ENCODE measurements around the gene UTS2. TPM values are rescaled to one million over a fixed set of nuclear protein-coding genes. Genes with fewer than 3 reads are reported as not detected.

Gene UTS2
- total RNA-seq, 1 experiment from 2014 or later: 0.05 TPM

- no peak for DNase-seq (ENCODE audit: low read depth)
Observed at GRCh38 chr1:7813677-7814373, 39.0 kb downstream of the UTS2 start.

GRCh38 chr1:7811476-7811875 lies 41.4 kb downstream of the UTS2 start:
- DNase-seq (ENCODE audit: low read depth): no peak

- peak; percentile 91 for DNase-seq (ENCODE audit: low read depth)
Observed at GRCh38 chr1:7810395-7810794, 42.5 kb downstream of the UTS2 start.

- DNase-seq (ENCODE audit: low read depth): no peak
Observed at GRCh38 chr1:7809742-7810141, 43.1 kb downstream of the UTS2 start.

GRCh38 chr1:7808253-7808844 lies 44.5 kb downstream of the UTS2 start:
- peak; percentile 44 for DNase-seq (ENCODE audit: low read depth)

- DNase-seq (ENCODE audit: low read depth): no peak
Observed at GRCh38 chr1:7805460-7805859, 47.4 kb downstream of the UTS2 start.

Other genes with a start within 250 kb of the UTS2 start
- gene VAMP3, start 81.8 kb downstream of the UTS2 start, total RNA-seq (2014; rRNA removed; shearing (Covaris generic)): 146 and 198 TPM in 2 replicates
- gene PER3, start 68.8 kb downstream of the UTS2 start, total RNA-seq (2014; rRNA removed; shearing (Covaris generic)): 10.5 and 16.8 TPM in 2 replicates
- gene TNFRSF9, start 87.8 kb upstream of the UTS2 start, total RNA-seq (2014; rRNA removed; shearing (Covaris generic)): 10.5 and 11.0 TPM in 2 replicates
- 231 and 297 TPM in 2 replicates for gene PARK7, start 108.6 kb upstream of the UTS2 start, total RNA-seq (2014; rRNA removed; shearing (Covaris generic))
- gene ERRFI1, start 173.2 kb upstream of the UTS2 start, total RNA-seq (2014; rRNA removed; shearing (Covaris generic)): 127 and 146 TPM in 2 replicates

Measured in M059J (cell line).